GM23338 (cell line): ENCODE measurements around the gene LGALS3. TPM values are rescaled to one million over a fixed set of nuclear protein-coding genes. Genes with fewer than 3 reads are reported as not detected.

Experiments used
- ATAC-seq: fragments of 200-7000 bp; cut with Tn5 transposase; 3 replicates; pipeline ENCODE4 v1.9.1; 2020
- DNase-seq: peaks from one replicate; pipeline ENCODE4 v3.0.0-alpha.2; 2015; ENCODE audit warnings: low spot score
- H2AFZ ChIP-seq: fragments of 200-600 bp; sonication (generic); 2 replicates; pipeline ENCODE4 v1.8.0; 2016; ENCODE audit warnings: antibody characterized with exemption, mild to moderate bottlenecking, moderate library complexity
- H3F3A ChIP-seq: fragments of 200-600 bp; sonication (generic); replicated peaks from 2 replicates; pipeline ENCODE4 v1.8.0; 2017; ENCODE audit warnings: antibody characterized with exemption, mixed run types, low read depth
- H3K27ac ChIP-seq: fragments of 200-600 bp; sonication (generic); 2 replicates; pipeline ENCODE4 v1.6.1; 2016; ENCODE audit warnings: low read depth
- H3K27me3 ChIP-seq: fragments of 200-600 bp; sonication (generic); 2 replicates; pipeline ENCODE4 v1.8.0; 2016; ENCODE audit warnings: mild to moderate bottlenecking, mixed run types, moderate library complexity; ENCODE audit not compliant: insufficient read depth
- H3K36me3 ChIP-seq: fragments of 200-600 bp; sonication (generic); 2 replicates; pipeline ENCODE4 v1.8.0; 2016; ENCODE audit warnings: mild to moderate bottlenecking; ENCODE audit not compliant: insufficient read depth
- H3K4me1 ChIP-seq: fragments of 200-600 bp; sonication (generic); 2 replicates; pipeline ENCODE4 v1.8.0; 2016; ENCODE audit warnings: mild to moderate bottlenecking, moderate library complexity; ENCODE audit not compliant: insufficient read depth
- H3K4me2 ChIP-seq: fragments of 200-600 bp; sonication (generic); 2 replicates; pipeline ENCODE4 v1.7.1; 2017; ENCODE audit warnings: mixed run types
- H3K4me3 ChIP-seq: fragments of 200-600 bp; sonication (generic); 2 replicates; pipeline ENCODE4 v1.6.1; 2016; ENCODE audit warnings: mixed run types
- H3K79me2 ChIP-seq: fragments of 200-600 bp; sonication (generic); replicated peaks from 2 replicates; pipeline ENCODE4 v1.8.0; 2017; ENCODE audit warnings: mild to moderate bottlenecking; ENCODE audit not compliant: insufficient read depth
- H3K9me2 ChIP-seq: fragments of 200-600 bp; sonication (generic); 2 replicates; pipeline ENCODE4 v1.8.0; 2017; ENCODE audit not compliant: insufficient read depth
- H4K20me1 ChIP-seq: fragments of 200-600 bp; sonication (generic); replicated peaks from 2 replicates; pipeline ENCODE4 v1.8.0; 2017; ENCODE audit warnings: mild to moderate bottlenecking; ENCODE audit not compliant: insufficient read depth
- H3K27ac Mint-ChIP-seq: 2 replicates; pipeline ENCODE4 v1.8.0; 2020; ENCODE audit warnings: inconsistent platforms, mild to moderate bottlenecking, moderate library complexity, mixed read lengths
- H3K27me3 Mint-ChIP-seq: 3 replicates; pipeline ENCODE4 v1.8.0; 2022; ENCODE audit warnings: low read depth, mild to moderate bottlenecking, moderate library complexity, mixed read lengths, inconsistent platforms; ENCODE audit not compliant: insufficient read depth, poor library complexity
- H3K36me3 Mint-ChIP-seq: 3 replicates; pipeline ENCODE4 v1.8.0; 2021; ENCODE audit warnings: low read depth, mild to moderate bottlenecking, inconsistent platforms, moderate library complexity, mixed read lengths
- H3K4me1 Mint-ChIP-seq: 3 replicates; pipeline ENCODE4 v1.8.0; 2020; ENCODE audit warnings: mild to moderate bottlenecking, inconsistent platforms, mixed read lengths
- H3K4me3 Mint-ChIP-seq: 3 replicates; pipeline ENCODE4 v1.8.0; 2021; ENCODE audit warnings: moderate library complexity, mild to moderate bottlenecking, inconsistent platforms, mixed read lengths
- H3K9me3 Mint-ChIP-seq: 3 replicates; pipeline ENCODE4 v1.8.0; 2020; ENCODE audit warnings: moderate library complexity, mild to moderate bottlenecking, inconsistent platforms, mixed read lengths
- CREB1 ChIP-seq: fragments of 250-450 bp; sonication (Bioruptor Pico); IDR thresholded peaks from 2 replicates; pipeline ENCODE4 v1.5.0; 2020; ENCODE audit warnings: low read depth, mild to moderate bottlenecking, moderate library complexity
- CTCF ChIP-seq, 2 experiments: fragments of 200-600 bp in 1 of 2; sonication (generic) in 1 of 2; conservative IDR thresholded peaks; 2 replicates each; pipeline versions ENCODE4 v1.5.1 to v1.6.1; 2016 to 2017; ENCODE audit warnings: antibody characterized with exemption in 2 of 2, low read depth in 2 of 2, mild to moderate bottlenecking in 2 of 2, moderate library complexity in 1 of 2
- ETS1 ChIP-seq: IDR thresholded peaks from 2 replicates; pipeline ENCODE4 v1.6.1; 2016; ENCODE audit warnings: antibody characterized with exemption
- EZH2 ChIP-seq: fragments of 200-600 bp; sonication (generic); IDR thresholded peaks from one replicate; pipeline ENCODE4 v1.8.0; 2017; ENCODE audit warnings: antibody characterized with exemption, mild to moderate bottlenecking, low read depth; ENCODE audit not compliant: unreplicated experiment
- EZH2phosphoT487 ChIP-seq: fragments of 200-600 bp; sonication (generic); IDR thresholded peaks from one replicate; pipeline ENCODE4 v1.8.1; 2018; ENCODE audit warnings: antibody characterized with exemption; ENCODE audit not compliant: unreplicated experiment
- JUNB ChIP-seq: IDR thresholded peaks from one replicate; pipeline ENCODE4 v1.6.1; 2016; ENCODE audit warnings: antibody characterized with exemption; ENCODE audit not compliant: unreplicated experiment
- NANOG ChIP-seq: IDR thresholded peaks from 2 replicates; pipeline ENCODE4 v1.6.1; 2016; ENCODE audit warnings: antibody characterized with exemption, borderline replicate concordance
- REST ChIP-seq: IDR thresholded peaks from one replicate; pipeline ENCODE4 v1.6.1; 2018; ENCODE audit warnings: antibody characterized with exemption; ENCODE audit not compliant: unreplicated experiment
- STAT1 ChIP-seq: IDR thresholded peaks from one replicate; pipeline ENCODE4 v1.6.1; 2016; ENCODE audit warnings: antibody characterized with exemption; ENCODE audit not compliant: unreplicated experiment
- ZNF114 ChIP-seq: fragments of 250-450 bp; sonication (Bioruptor Pico); IDR thresholded peaks from 2 replicates; pipeline ENCODE4 v1.5.0; 2020; ENCODE audit warnings: mild to moderate bottlenecking, moderate library complexity
- ZNF331 ChIP-seq: fragments of 250-450 bp; sonication (Bioruptor Pico); IDR thresholded peaks from 2 replicates; pipeline ENCODE4 v1.5.0; 2020; ENCODE audit warnings: low read depth, mild to moderate bottlenecking, moderate library complexity
- ZNF462 ChIP-seq: fragments of 250-450 bp; sonication (Bioruptor Pico); IDR thresholded peaks from 2 replicates; pipeline ENCODE4 v1.5.0; 2020; ENCODE audit warnings: mild to moderate bottlenecking, moderate library complexity
- polyA plus RNA-seq: library from polyadenylated mRNA; unstranded; fragments of >200 nt; fragmentation: Nextera tagmentation; extraction: Ambion mirVana; gene quantifications from 2 replicates; pipeline ENCODE4 v1.2.1, GENCODE V29; 2016
- total RNA-seq: library from RNA; depleted of rRNA; stranded (reverse); fragments of >200 nt; shearing (Covaris generic); gene quantifications from 2 replicates; pipeline ENCODE4 v1.2.3, GENCODE V29; 2014

The LGALS3 gene
- total and polyA plus RNA-seq, 2 experiments from 2014 or later, result 7.2 to 10.9 TPM

- no peak for TF ChIP-seq EZH2phosphoT487
- TF ChIP-seq REST, result no peak
- no peak for TF ChIP-seq EZH2
- no peak for TF ChIP-seq STAT1
- TF ChIP-seq NANOG, result no peak
Measured at GRCh38 chr14:55114720-55115119, 14.3 kb upstream of the LGALS3 start (continued).

GRCh38 chr14:55115460-55115859 is 13.6 kb upstream of the LGALS3 start:
- Histone ChIP-seq H3K4me2 (no peak overlapping the region), H3K79me2 (no peaks in the 10 kb centered on the region), H3K4me3 (no peak overlapping the region), H3K4me1 (no peaks in the 10 kb centered on the region), H3K36me3 (no peaks in the 10 kb centered on the region), H3K27ac (no peak overlapping the region), H3K27me3 (no peaks in the 10 kb centered on the region), H3K9me2 (no peaks in the 10 kb centered on the region), H4K20me1 (no peaks in the 10 kb centered on the region), H2AFZ (no peak overlapping the region), H3F3A (no peaks in the 10 kb centered on the region)
- H3K27me3 Mint-ChIP-seq, result peaks cover 8% of the 10 kb centered on the region
- ATAC-seq, result no peak; the same call in 2 of the 3 replicates
- H3K9me3 Mint-ChIP-seq, result no peaks in the 10 kb centered on the region
- no peak overlapping the region for H3K4me3 Mint-ChIP-seq
- peaks cover 8% of the 10 kb centered on the region; the same call in 2 of the 3 replicates for H3K4me1 Mint-ChIP-seq
- H3K27ac Mint-ChIP-seq, result no peak overlapping the region
- no peak for DNase-seq
- H3K36me3 Mint-ChIP-seq, result no peaks in the 10 kb centered on the region
- TF ChIP-seq ETS1, result no peak
- TF ChIP-seq EZH2phosphoT487, result no peak
- TF ChIP-seq ZNF331 (CRISPR knock-in tag), result no peak
- TF ChIP-seq JUNB, result no peak
- no peak for TF ChIP-seq ZNF114
- TF ChIP-seq ZNF462, result no peak
- no peak for TF ChIP-seq STAT1
- no peak for TF ChIP-seq CTCF (conservative IDR thresholded peaks at IDR 0.05; ENCODE audit: low read depth in 2 of 2)
- no peak for TF ChIP-seq CREB1 (CRISPR knock-in tag)
- TF ChIP-seq EZH2, result no peak
